ENCODE measurements around the gene FHOD1.

Gene FHOD1

GRCh38 chr16:67283039-67283825 is 36.0 kb upstream of the FHOD1 start:
- H3K4me3 ChIP-seq (ENCODE audit: low read length): no peak overlapping the region
- H3K9me3 ChIP-seq (ENCODE audit: control insufficient read depth, insufficient read depth, low read length): no peaks in the 10 kb centered on the region
- no peak for DNase-seq (ENCODE audit: low read depth, low spot score)
- H3K36me3 ChIP-seq (ENCODE audit: control insufficient read depth, insufficient read depth, low read length): peaks cover 3% of the 10 kb centered on the region; the same call in 1 of the 2 replicates
- H3K27me3 ChIP-seq (ENCODE audit: control insufficient read depth, insufficient read depth, low read length): no peaks in the 10 kb centered on the region
- H3K4me1 ChIP-seq (ENCODE audit: control insufficient read depth, insufficient read depth, low read length): peaks cover 4% of the 10 kb centered on the region; the same call in 1 of the 2 replicates
- no CpG with 5 or more reads among the region's 7 CpGs for WGBS (ENCODE audit: insufficient coverage, insufficient read length)
- no peak overlapping the region for H3K27ac ChIP-seq (ENCODE audit: low read length)

DNA sequence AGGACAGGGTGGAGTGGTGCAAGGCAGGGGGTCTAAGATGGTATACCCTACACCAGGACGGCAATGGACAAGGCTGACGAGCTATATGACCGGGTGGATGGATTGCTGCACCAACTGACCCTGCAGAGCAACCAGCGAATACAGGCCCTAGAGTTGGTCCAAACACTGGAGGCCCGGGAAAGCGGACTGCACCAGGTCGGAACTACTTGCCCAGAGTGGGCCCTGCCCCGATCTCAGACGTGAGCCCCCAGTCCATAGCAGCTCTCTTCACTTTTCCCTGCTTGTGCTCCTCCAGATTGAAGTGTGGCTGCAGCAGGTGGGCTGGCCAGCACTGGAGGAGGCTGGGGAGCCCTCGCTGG is 35.1 kb upstream of the FHOD1 start:
- no peak overlapping the region for H3K27ac ChIP-seq (ENCODE audit: low read length)
- H3K4me1 ChIP-seq (ENCODE audit: control insufficient read depth, insufficient read depth, low read length): peaks cover 4% of the 10 kb centered on the region; the same call in 1 of the 2 replicates
- no peak overlapping the region for H3K4me3 ChIP-seq (ENCODE audit: low read length)
- WGBS (ENCODE audit: insufficient coverage, insufficient read length): no CpG with 5 or more reads among the region's 10 CpGs
- H3K36me3 ChIP-seq (ENCODE audit: control insufficient read depth, insufficient read depth, low read length): peaks cover 3% of the 10 kb centered on the region; the same call in 1 of the 2 replicates
- no peaks in the 10 kb centered on the region for H3K27me3 ChIP-seq (ENCODE audit: control insufficient read depth, insufficient read depth, low read length)
- no peaks in the 10 kb centered on the region for H3K9me3 ChIP-seq (ENCODE audit: control insufficient read depth, insufficient read depth, low read length)
- DNase-seq (ENCODE audit: low read depth, low spot score): no peak

- no CpG with 5 or more reads among the region's 14 CpGs for WGBS (ENCODE audit: insufficient coverage, insufficient read length)
- Histone ChIP-seq H3K36me3 (ENCODE audit: control insufficient read depth, insufficient read depth, low read length) (peaks cover 3% of the 10 kb centered on the region; the same call in 1 of the 2 replicates), H3K4me3 (ENCODE audit: low read length) (no peak overlapping the region), H3K9me3 (ENCODE audit: control insufficient read depth, insufficient read depth, low read length) (no peaks in the 10 kb centered on the region), H3K27me3 (ENCODE audit: control insufficient read depth, insufficient read depth, low read length) (no peaks in the 10 kb centered on the region), H3K4me1 (ENCODE audit: control insufficient read depth, insufficient read depth, low read length) (peaks cover 4% of the 10 kb centered on the region; the same call in 1 of the 2 replicates), H3K27ac (ENCODE audit: low read length) (no peak overlapping the region)
- DNase-seq (ENCODE audit: low read depth, low spot score): no peak
These were observed 34.5 kb upstream of the FHOD1 start for GRCh38 chr16:67281536-67282446.

GRCh38 chr16:67280090-67281015 is 33.1 kb upstream of the FHOD1 start:
- Histone ChIP-seq H3K27ac (ENCODE audit: low read length) (no peak overlapping the region), H3K4me3 (ENCODE audit: low read length) (no peak overlapping the region), H3K36me3 (ENCODE audit: control insufficient read depth, insufficient read depth, low read length) (peaks cover 3% of the 10 kb centered on the region; the same call in 1 of the 2 replicates), H3K9me3 (ENCODE audit: control insufficient read depth, insufficient read depth, low read length) (no peaks in the 10 kb centered on the region), H3K4me1 (ENCODE audit: control insufficient read depth, insufficient read depth, low read length) (peaks cover 4% of the 10 kb centered on the region; the same call in 1 of the 2 replicates), H3K27me3 (ENCODE audit: control insufficient read depth, insufficient read depth, low read length) (no peaks in the 10 kb centered on the region)
- DNase-seq (ENCODE audit: low read depth, low spot score): no peak
- no CpG with 5 or more reads among the region's 15 CpGs for WGBS (ENCODE audit: insufficient coverage, insufficient read length)

DNA sequence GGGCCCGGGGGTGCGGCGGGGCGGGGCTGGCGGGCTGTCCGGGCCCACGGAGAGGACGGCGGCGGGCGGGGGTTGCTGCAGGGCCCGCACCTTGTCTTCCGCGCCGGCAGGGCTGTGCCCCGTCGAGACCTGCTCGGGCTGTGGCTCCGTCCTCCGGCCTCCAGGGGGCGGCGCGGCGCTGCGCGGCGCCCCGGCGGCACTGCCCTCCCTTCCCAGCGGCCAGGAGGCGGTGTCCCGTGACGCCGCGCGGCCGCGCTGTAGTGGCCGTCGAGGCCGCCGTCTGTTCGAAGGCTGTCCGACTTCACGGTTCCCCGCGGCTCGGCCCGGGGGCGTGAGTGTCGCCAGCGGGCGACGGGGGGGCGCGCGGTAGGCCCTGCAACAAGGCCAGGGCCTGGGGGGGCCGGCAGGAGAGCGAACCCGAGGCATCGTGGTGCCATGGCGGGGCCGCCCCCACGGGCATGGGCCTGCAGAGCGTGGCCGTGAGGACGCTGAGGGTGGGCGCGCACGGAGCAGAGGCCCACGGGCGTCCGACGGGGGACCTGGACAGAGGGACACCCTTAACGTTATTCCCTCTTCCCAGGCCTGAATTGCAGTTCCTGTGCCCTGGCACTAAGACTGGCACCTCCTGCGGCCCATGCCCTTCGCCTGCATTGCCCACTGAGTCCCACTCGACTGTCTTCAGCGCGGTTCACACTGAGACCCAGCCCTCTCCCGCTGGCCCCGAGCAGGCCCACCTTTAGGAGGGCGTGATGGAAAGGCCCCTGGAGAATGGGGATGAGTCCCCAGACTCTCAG is 32.2 kb upstream of the FHOD1 start, which contains the start of gene PLEKHG4:
PLEKHG4 (plus strand) TSS at position 237 of the 794 bp plus-strand sequence; CDS start at position 750, 513 bp downstream.
- Histone ChIP-seq H3K36me3 (ENCODE audit: control insufficient read depth, insufficient read depth, low read length) (no peaks in the 10 kb centered on the region), H3K9me3 (ENCODE audit: control insufficient read depth, insufficient read depth, low read length) (no peaks in the 10 kb centered on the region), H3K4me3 (ENCODE audit: low read length) (peak within 1 kb of the TSS; percentile 59; the same call in 1 of the 2 replicates), H3K27ac (ENCODE audit: low read length) (no peak within 1 kb of the TSS), H3K4me1 (ENCODE audit: control insufficient read depth, insufficient read depth, low read length) (peaks cover 2% of the 10 kb centered on the region; the same call in 1 of the 2 replicates), H3K27me3 (ENCODE audit: control insufficient read depth, insufficient read depth, low read length) (no peaks in the 10 kb centered on the region)
- DNase-seq (ENCODE audit: low read depth, low spot score): no peak
- no CpG with 5 or more reads among the region's 83 CpGs for WGBS (ENCODE audit: insufficient coverage, insufficient read length)

DNA sequence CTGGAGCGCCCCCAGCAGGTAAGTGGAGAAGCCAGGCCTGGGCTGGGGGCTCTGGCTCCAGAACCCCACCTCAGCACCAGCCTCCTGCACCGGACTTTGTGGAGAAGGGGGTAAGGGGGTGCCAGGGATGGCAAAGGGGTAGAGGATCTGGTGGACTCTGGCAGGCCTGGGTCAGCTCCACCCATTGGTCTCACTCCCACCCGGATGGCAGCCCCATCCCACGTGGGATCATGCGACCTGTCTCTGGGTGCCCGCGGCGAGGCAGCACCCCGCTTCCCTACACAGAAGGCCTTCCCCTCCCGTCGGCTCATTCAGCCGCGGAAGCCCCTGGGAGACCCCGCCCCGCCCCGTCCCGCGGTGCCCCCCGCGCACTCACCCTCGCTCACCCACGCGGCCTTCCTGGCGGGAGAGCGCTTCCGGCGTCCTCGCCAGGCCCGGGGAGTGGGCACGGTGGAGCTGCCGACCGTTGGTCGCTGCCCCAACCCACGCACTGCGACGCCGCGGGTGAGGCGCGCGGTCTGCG is 31.6 kb upstream of the FHOD1 start:
- H3K27me3 ChIP-seq (ENCODE audit: control insufficient read depth, insufficient read depth, low read length): no peaks in the 10 kb centered on the region
- DNase-seq (ENCODE audit: low read depth, low spot score): no peak
- no CpG with 5 or more reads among the region's 42 CpGs for WGBS (ENCODE audit: insufficient coverage, insufficient read length)
- H3K9me3 ChIP-seq (ENCODE audit: control insufficient read depth, insufficient read depth, low read length): no peaks in the 10 kb centered on the region
- peaks cover 2% of the 10 kb centered on the region; the same call in 1 of the 2 replicates for H3K4me1 ChIP-seq (ENCODE audit: control insufficient read depth, insufficient read depth, low read length)
- H3K27ac ChIP-seq (ENCODE audit: low read length): no peak overlapping the region
- peak overlapping the region; percentile 59; the same call in 1 of the 2 replicates for H3K4me3 ChIP-seq (ENCODE audit: low read length)
- no peaks in the 10 kb centered on the region for H3K36me3 ChIP-seq (ENCODE audit: control insufficient read depth, insufficient read depth, low read length)

DNA sequence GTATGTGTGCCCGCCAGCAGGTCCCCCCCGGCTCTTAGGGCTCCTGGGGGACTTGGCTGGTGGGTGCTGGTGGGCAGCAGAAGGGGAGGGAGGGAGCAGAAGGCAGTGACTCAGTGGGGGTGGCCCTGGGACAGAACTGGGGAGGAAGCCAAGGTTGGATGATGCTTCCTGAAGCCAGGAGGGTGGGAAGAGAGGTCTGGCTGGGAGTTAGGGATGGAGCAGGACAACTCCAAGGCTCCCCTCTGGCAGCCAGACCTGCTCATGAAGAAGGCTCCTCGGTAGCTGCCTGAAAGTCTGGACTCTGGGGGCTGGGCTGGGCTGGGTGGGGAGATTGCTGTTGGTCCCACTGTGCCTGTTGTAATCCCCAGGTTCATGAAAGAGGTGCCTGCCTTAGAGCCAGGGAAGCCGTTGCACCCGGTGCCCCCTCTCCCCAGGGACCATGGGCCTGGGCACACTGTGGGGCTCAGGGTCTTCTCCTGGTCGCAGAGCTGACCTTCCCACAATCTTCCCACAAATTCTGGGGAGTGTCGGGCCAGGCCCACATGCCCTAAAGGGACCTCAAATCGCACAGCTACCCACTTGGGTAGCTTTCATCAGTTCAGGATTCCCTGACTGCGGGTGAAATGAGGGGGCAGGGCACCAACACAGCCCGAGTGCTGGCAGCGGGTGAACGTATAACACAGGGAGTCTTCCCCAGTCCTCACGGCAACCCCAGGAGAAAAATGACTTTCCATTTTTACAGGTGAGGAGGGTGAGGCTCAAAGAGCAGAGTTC is 30.9 kb upstream of the FHOD1 start:
- H3K9me3 ChIP-seq (ENCODE audit: control insufficient read depth, insufficient read depth, low read length): no peaks in the 10 kb centered on the region
- no CpG with 5 or more reads among the region's 13 CpGs for WGBS (ENCODE audit: insufficient coverage, insufficient read length)
- DNase-seq (ENCODE audit: low read depth, low spot score): no peak
- no peaks in the 10 kb centered on the region for H3K36me3 ChIP-seq (ENCODE audit: control insufficient read depth, insufficient read depth, low read length)
- H3K27me3 ChIP-seq (ENCODE audit: control insufficient read depth, insufficient read depth, low read length): no peaks in the 10 kb centered on the region
- H3K27ac ChIP-seq (ENCODE audit: low read length): no peak overlapping the region
- peaks cover 2% of the 10 kb centered on the region; the same call in 1 of the 2 replicates for H3K4me1 ChIP-seq (ENCODE audit: control insufficient read depth, insufficient read depth, low read length)
- H3K4me3 ChIP-seq (ENCODE audit: low read length): no peak overlapping the region; the same call in 1 of the 2 replicates

DNA sequence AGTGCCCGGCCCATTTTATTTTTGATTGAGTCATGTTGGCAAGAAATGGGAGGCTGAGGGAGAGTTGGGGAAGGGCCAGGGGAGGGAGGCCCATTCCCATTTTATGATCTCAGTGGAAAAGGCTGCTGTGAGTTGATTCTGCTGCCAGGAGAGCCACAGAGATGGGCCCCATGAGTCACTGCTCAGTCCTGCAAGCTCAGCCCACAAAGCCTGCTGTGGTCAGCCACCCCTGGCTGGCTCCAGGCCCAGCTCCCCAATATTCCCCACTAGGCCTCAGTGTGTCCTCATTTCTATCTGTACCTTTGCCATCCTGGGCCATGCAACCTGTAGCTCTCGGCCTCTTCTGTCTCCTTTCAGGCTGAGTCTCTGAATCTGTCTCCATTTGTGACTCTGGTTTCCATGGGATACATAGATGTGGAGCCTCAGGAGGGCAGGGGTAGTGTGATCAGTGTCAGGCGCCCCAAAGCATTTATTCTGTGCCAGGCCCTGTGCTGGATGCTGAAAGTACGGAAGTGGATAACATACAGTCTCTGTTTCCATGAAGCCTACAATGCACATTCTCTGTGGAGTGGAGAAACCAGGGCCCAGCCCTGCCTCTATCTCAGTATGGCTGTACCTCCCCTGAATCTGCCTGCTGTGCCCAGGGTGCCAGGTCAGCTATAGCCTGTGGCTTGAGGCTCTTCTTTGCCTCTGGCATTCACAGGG is 30.2 kb upstream of the FHOD1 start:
- Histone ChIP-seq H3K4me3 (ENCODE audit: low read length) (no peak overlapping the region), H3K9me3 (ENCODE audit: control insufficient read depth, insufficient read depth, low read length) (no peaks in the 10 kb centered on the region), H3K27ac (ENCODE audit: low read length) (no peak overlapping the region), H3K4me1 (ENCODE audit: control insufficient read depth, insufficient read depth, low read length) (peaks cover 2% of the 10 kb centered on the region; the same call in 1 of the 2 replicates), H3K27me3 (ENCODE audit: control insufficient read depth, insufficient read depth, low read length) (no peaks in the 10 kb centered on the region), H3K36me3 (ENCODE audit: control insufficient read depth, insufficient read depth, low read length) (no peaks in the 10 kb centered on the region)
- no CpG with 5 or more reads among the region's 4 CpGs for WGBS (ENCODE audit: insufficient coverage, insufficient read length)
- no peak for DNase-seq (ENCODE audit: low read depth, low spot score)
